ENCODE results near the gene PRSS35.

PRSS35 gene

GRCh38 chr6:83467620-83468036 is 44.7 kb upstream of the PRSS35 start:
- no peak for ATAC-seq
- TF ChIP-seq, protein P1, sequence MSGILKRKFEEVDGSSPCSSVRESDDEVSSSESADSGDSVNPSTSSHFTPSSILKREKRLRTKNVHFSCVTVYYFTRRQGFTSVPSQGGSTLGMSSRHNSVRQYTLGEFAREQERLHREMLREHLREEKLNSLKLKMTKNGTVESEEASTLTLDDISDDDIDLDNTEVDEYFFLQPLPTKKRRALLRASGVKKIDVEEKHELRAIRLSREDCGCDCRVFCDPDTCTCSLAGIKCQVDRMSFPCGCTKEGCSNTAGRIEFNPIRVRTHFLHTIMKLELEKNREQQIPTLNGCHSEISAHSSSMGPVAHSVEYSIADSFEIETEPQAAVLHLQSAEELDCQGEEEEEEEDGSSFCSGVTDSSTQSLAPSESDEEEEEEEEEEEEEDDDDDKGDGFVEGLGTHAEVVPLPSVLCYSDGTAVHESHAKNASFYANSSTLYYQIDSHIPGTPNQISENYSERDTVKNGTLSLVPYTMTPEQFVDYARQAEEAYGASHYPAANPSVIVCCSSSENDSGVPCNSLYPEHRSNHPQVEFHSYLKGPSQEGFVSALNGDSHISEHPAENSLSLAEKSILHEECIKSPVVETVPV (CRISPR knock-in tag; IDR thresholded peaks at IDR 0.05) = no peak
- no peak for TF ChIP-seq PPARA (CRISPR knock-in tag; IDR thresholded peaks at IDR 0.05; ENCODE audit: borderline replicate concordance)
- TF ChIP-seq GLIS3 (CRISPR knock-in tag; IDR thresholded peaks at IDR 0.05) = no peak
- TF ChIP-seq ZNF70 (CRISPR knock-in tag; IDR thresholded peaks at IDR 0.05) = no peak
- no peak for TF ChIP-seq SNAI2 (CRISPR knock-in tag; IDR thresholded peaks at IDR 0.05)
- TF ChIP-seq ZFP30 (CRISPR knock-in tag; IDR thresholded peaks at IDR 0.05) = no peak
- TF ChIP-seq ESRRG (CRISPR knock-in tag; IDR thresholded peaks at IDR 0.05) = no peak
- TF ChIP-seq OSR1 (CRISPR knock-in tag; IDR thresholded peaks at IDR 0.05) = no peak
- no peak for TF ChIP-seq POU6F1 (CRISPR knock-in tag; IDR thresholded peaks at IDR 0.05; ENCODE audit: borderline replicate concordance, low read depth)

- TF ChIP-seq PPARA (CRISPR knock-in tag; IDR thresholded peaks at IDR 0.05; ENCODE audit: borderline replicate concordance) (no peak), RARB (CRISPR knock-in tag; IDR thresholded peaks at IDR 0.05) (no peak), TOX (CRISPR knock-in tag; IDR thresholded peaks at IDR 0.05; ENCODE audit: borderline replicate concordance) (no peak), GLIS3 (CRISPR knock-in tag; IDR thresholded peaks at IDR 0.05) (no peak), ZNF565 (CRISPR knock-in tag; conservative IDR thresholded peaks at IDR 0.05; ENCODE audit: low read depth) (no peak), ZNF70 (CRISPR knock-in tag; IDR thresholded peaks at IDR 0.05) (no peak), TCF4 (CRISPR knock-in tag; IDR thresholded peaks at IDR 0.05; ENCODE audit: borderline replicate concordance) (no peak), PATZ1 (CRISPR knock-in tag; IDR thresholded peaks at IDR 0.05; ENCODE audit: borderline replicate concordance) (no peak)
- TF ChIP-seq, protein P1 (CRISPR knock-in tag; IDR thresholded peaks at IDR 0.05) = no peak
- TF ChIP-seq, protein P2, sequence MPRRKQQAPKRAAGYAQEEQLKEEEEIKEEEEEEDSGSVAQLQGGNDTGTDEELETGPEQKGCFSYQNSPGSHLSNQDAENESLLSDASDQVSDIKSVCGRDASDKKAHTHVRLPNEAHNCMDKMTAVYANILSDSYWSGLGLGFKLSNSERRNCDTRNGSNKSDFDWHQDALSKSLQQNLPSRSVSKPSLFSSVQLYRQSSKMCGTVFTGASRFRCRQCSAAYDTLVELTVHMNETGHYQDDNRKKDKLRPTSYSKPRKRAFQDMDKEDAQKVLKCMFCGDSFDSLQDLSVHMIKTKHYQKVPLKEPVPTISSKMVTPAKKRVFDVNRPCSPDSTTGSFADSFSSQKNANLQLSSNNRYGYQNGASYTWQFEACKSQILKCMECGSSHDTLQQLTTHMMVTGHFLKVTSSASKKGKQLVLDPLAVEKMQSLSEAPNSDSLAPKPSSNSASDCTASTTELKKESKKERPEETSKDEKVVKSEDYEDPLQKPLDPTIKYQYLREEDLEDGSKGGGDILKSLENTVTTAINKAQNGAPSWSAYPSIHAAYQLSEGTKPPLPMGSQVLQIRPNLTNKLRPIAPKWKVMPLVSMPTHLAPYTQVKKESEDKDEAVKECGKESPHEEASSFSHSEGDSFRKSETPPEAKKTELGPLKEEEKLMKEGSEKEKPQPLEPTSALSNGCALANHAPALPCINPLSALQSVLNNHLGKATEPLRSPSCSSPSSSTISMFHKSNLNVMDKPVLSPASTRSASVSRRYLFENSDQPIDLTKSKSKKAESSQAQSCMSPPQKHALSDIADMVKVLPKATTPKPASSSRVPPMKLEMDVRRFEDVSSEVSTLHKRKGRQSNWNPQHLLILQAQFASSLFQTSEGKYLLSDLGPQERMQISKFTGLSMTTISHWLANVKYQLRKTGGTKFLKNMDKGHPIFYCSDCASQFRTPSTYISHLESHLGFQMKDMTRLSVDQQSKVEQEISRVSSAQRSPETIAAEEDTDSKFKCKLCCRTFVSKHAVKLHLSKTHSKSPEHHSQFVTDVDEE (CRISPR knock-in tag; IDR thresholded peaks at IDR 0.05) = no peak
Observed at GRCh38 chr6:83470001-83470400, 42.3 kb upstream of the PRSS35 start.

GRCh38 chr6:83470587-83470986 is 41.7 kb upstream of the PRSS35 start:
- no peak for TF ChIP-seq ISL1 (CRISPR knock-in tag; IDR thresholded peaks at IDR 0.05)
- TF ChIP-seq, protein P3, sequence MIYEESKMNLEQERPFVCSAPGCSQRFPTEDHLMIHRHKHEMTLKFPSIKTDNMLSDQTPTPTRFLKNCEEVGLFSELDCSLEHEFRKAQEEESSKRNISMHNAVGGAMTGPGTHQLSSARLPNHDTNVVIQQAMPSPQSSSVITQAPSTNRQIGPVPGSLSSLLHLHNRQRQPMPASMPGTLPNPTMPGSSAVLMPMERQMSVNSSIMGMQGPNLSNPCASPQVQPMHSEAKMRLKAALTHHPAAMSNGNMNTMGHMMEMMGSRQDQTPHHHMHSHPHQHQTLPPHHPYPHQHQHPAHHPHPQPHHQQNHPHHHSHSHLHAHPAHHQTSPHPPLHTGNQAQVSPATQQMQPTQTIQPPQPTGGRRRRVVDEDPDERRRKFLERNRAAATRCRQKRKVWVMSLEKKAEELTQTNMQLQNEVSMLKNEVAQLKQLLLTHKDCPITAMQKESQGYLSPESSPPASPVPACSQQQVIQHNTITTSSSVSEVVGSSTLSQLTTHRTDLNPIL (CRISPR knock-in tag; IDR thresholded peaks at IDR 0.05; ENCODE audit: low read depth) = no peak
- no peak for ATAC-seq

More at GRCh38 chr6:83470001-83470400, 42.3 kb upstream of the PRSS35 start:
- no peak for ATAC-seq

DNA sequence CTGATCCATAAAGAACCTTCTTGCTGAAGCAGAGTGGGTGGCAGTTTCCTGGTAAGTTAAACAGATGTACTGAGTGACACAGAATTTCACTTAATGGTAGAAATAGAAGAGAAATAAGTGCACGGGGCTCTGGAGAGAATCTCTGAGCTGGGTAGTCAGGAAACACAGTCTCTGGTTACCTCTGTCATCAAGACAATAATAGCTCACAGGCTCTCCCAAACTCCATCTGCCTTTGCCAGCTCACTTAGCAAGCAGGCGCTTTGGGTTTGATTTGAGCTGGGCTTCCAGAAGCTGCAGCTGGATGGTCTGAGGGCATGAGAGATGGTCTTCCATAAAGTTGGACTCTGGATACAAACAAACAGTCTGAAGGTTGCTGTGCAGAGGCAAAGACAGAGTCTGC is 39.6 kb upstream of the PRSS35 start:
- ATAC-seq = no peak
- TF ChIP-seq TCF4 (CRISPR knock-in tag; IDR thresholded peaks at IDR 0.05; ENCODE audit: borderline replicate concordance) (no peak), SNAI2 (CRISPR knock-in tag; IDR thresholded peaks at IDR 0.05) (no peak), PPARA (CRISPR knock-in tag; IDR thresholded peaks at IDR 0.05; ENCODE audit: borderline replicate concordance) (no peak), ESRRG (CRISPR knock-in tag; IDR thresholded peaks at IDR 0.05) (no peak), OSR1 (CRISPR knock-in tag; IDR thresholded peaks at IDR 0.05) (no peak), ZNF70 (CRISPR knock-in tag; IDR thresholded peaks at IDR 0.05) (no peak), BACH2 (CRISPR knock-in tag; IDR thresholded peaks at IDR 0.05; ENCODE audit: borderline replicate concordance) (no peak), POU6F1 (CRISPR knock-in tag; IDR thresholded peaks at IDR 0.05; ENCODE audit: borderline replicate concordance, low read depth) (no peak), ISL1 (CRISPR knock-in tag; IDR thresholded peaks at IDR 0.05) (no peak), ARNTL (CRISPR knock-in tag; IDR thresholded peaks at IDR 0.05; ENCODE audit: borderline replicate concordance, low read depth) (no peak), CSDC2 (CRISPR knock-in tag; IDR thresholded peaks at IDR 0.05) (no peak), ZNF8 (CRISPR knock-in tag; IDR thresholded peaks at IDR 0.05) (no peak), ZFP30 (CRISPR knock-in tag; IDR thresholded peaks at IDR 0.05) (no peak), GLIS3 (CRISPR knock-in tag; IDR thresholded peaks at IDR 0.05) (no peak), ZNF565 (CRISPR knock-in tag; conservative IDR thresholded peaks at IDR 0.05; ENCODE audit: low read depth) (no peak)
- TF ChIP-seq, protein P3 (CRISPR knock-in tag; IDR thresholded peaks at IDR 0.05; ENCODE audit: low read depth) = no peak
